H9 (cell line): ENCODE measurements around the gene SLC9A9. TPM values are rescaled to one million over a fixed set of nuclear protein-coding genes. Genes with fewer than 3 reads are reported as not detected.

Experiments used
- DNase-seq: peaks from one replicate; pipeline ENCODE4 v3.0.0-alpha.2; 2017
- H2AFZ ChIP-seq: one replicate; pipeline ENCODE4 v1.6.1; 2013; ENCODE audit warnings: mild to moderate bottlenecking, low read length, control low read depth, moderate library complexity
- H2AK5ac ChIP-seq: 2 replicates; pipeline ENCODE4 v1.6.1; 2013; ENCODE audit warnings: low read length, control low read depth, mixed read lengths; ENCODE audit not compliant: insufficient read length
- H2BK120ac ChIP-seq: one replicate; pipeline ENCODE4 v1.6.1; 2013; ENCODE audit warnings: low read depth, mild to moderate bottlenecking, low read length, control low read depth, inconsistent platforms; ENCODE audit not compliant: poor library complexity, severe bottlenecking
- H2BK12ac ChIP-seq: 2 replicates; pipeline ENCODE4 v1.6.1; 2013; ENCODE audit warnings: low read length, control low read depth, mixed read lengths, low read depth; ENCODE audit not compliant: insufficient read length
- H2BK15ac ChIP-seq: 2 replicates; pipeline ENCODE4 v1.6.1; 2013; ENCODE audit warnings: low read depth, low read length, control low read depth
- H2BK20ac ChIP-seq: one replicate; pipeline ENCODE4 v1.6.1; 2013; ENCODE audit warnings: low read depth, mild to moderate bottlenecking, low read length, control low read depth, inconsistent platforms; ENCODE audit not compliant: poor library complexity, severe bottlenecking
- H2BK5ac ChIP-seq: 2 replicates; pipeline ENCODE4 v1.6.1; 2013; ENCODE audit warnings: low read length, control low read depth, mixed read lengths; ENCODE audit not compliant: insufficient read length
- H3K14ac ChIP-seq: 2 replicates; pipeline ENCODE4 v1.6.1; 2013; ENCODE audit warnings: low read length, control low read depth; ENCODE audit not compliant: insufficient read depth
- H3K18ac ChIP-seq: 2 replicates; pipeline ENCODE4 v1.6.1; 2013; ENCODE audit warnings: low read depth, mild to moderate bottlenecking, mixed read lengths, low read length, control low read depth; ENCODE audit not compliant: insufficient read length
- H3K23ac ChIP-seq: 2 replicates; pipeline ENCODE4 v1.6.1; 2013; ENCODE audit warnings: low read length, control low read depth, mixed read lengths, low read depth; ENCODE audit not compliant: insufficient read length
- H3K23me2 ChIP-seq: 2 replicates; pipeline ENCODE4 v1.6.1; 2013; ENCODE audit warnings: low read depth, mild to moderate bottlenecking, mixed read lengths, low read length, control low read depth; ENCODE audit not compliant: insufficient read length, poor library complexity, severe bottlenecking
- H3K27ac ChIP-seq: 2 replicates; pipeline ENCODE4 v1.5.1; 2013; ENCODE audit warnings: low read length, control low read depth, mixed read lengths, low read depth; ENCODE audit not compliant: insufficient read length
- H3K27me3 ChIP-seq: 2 replicates; pipeline ENCODE4 v1.6.1; 2013; ENCODE audit warnings: low read length, control low read depth, inconsistent platforms; ENCODE audit not compliant: insufficient read depth
- H3K4ac ChIP-seq: 2 replicates; pipeline ENCODE4 v1.6.1; 2013; ENCODE audit warnings: low read depth, mild to moderate bottlenecking, control low read depth, inconsistent platforms, low read length, moderate library complexity
- H3K4me1 ChIP-seq: 2 replicates; pipeline ENCODE4 v1.6.1; 2013; ENCODE audit warnings: low read length, control low read depth, inconsistent platforms; ENCODE audit not compliant: insufficient read depth
- H3K4me2 ChIP-seq: 2 replicates; pipeline ENCODE4 v1.6.1; 2013; ENCODE audit warnings: low read length, control low read depth, mixed read lengths; ENCODE audit not compliant: insufficient read length, insufficient read depth
- H3K56ac ChIP-seq: 2 replicates; pipeline ENCODE4 v1.6.1; 2013; ENCODE audit warnings: low read depth, mild to moderate bottlenecking, mixed read lengths, low read length, control low read depth; ENCODE audit not compliant: insufficient read length
- H3K79me1 ChIP-seq: 2 replicates; pipeline ENCODE4 v1.6.1; 2013; ENCODE audit warnings: low read depth, mild to moderate bottlenecking, moderate library complexity, low read length, control low read depth, inconsistent platforms; ENCODE audit not compliant: insufficient read depth, poor library complexity, severe bottlenecking
- H3K79me2 ChIP-seq: 2 replicates; pipeline ENCODE4 v1.6.1; 2013; ENCODE audit warnings: low read length, control low read depth, inconsistent platforms; ENCODE audit not compliant: insufficient read depth
- H3K9ac ChIP-seq: 2 replicates; pipeline ENCODE4 v1.6.1; 2013; ENCODE audit warnings: low read length, control low read depth, mixed read lengths; ENCODE audit not compliant: insufficient read length; ENCODE audit errors: extremely low read depth
- H3K9me3 ChIP-seq: one replicate; pipeline ENCODE4 v1.6.1; 2013; ENCODE audit warnings: low read depth, low read length, inconsistent platforms; ENCODE audit not compliant: control insufficient read depth
- H3T11ph ChIP-seq: one replicate; pipeline ENCODE4 v1.6.1; 2013; ENCODE audit warnings: mild to moderate bottlenecking, low read length, control low read depth, inconsistent platforms
- H4K20me1 ChIP-seq: one replicate; pipeline ENCODE4 v1.6.1; 2013; ENCODE audit not compliant: control insufficient read depth, insufficient read length, insufficient read depth
- H4K5ac ChIP-seq: 2 replicates; pipeline ENCODE4 v1.6.1; 2013; ENCODE audit warnings: low read depth, mild to moderate bottlenecking, mixed read lengths, low read length, control low read depth; ENCODE audit not compliant: insufficient read length
- H4K8ac ChIP-seq: replicated peaks from 2 replicates; pipeline ENCODE4 v1.6.1; 2013; ENCODE audit warnings: low read length, control low read depth, mixed read lengths, low read depth; ENCODE audit not compliant: insufficient read length
- H4K91ac ChIP-seq: 2 replicates; pipeline ENCODE4 v1.6.1; 2013; ENCODE audit warnings: low read depth, mild to moderate bottlenecking, moderate library complexity, mixed read lengths, low read length, control low read depth; ENCODE audit not compliant: insufficient read length
- H3K27ac Mint-ChIP-seq, 3 experiments: 2 replicates in 2 of 3; 3 replicates in 1 of 3; pipeline ENCODE4 v1.8.0; 2020 to 2021; ENCODE audit warnings: mixed read lengths in 3 of 3, mild to moderate bottlenecking in 1 of 3, moderate library complexity in 1 of 3
- H3K27me3 Mint-ChIP-seq: 2 replicates; pipeline ENCODE4 v1.8.0; 2021; ENCODE audit warnings: low read depth, mild to moderate bottlenecking, moderate library complexity, mixed read lengths
- H3K36me3 Mint-ChIP-seq, 3 experiments: 2 replicates in 2 of 3; 3 replicates in 1 of 3; pipeline ENCODE4 v1.8.0; 2020 to 2021; ENCODE audit warnings: low read depth in 3 of 3, mixed read lengths in 3 of 3; ENCODE audit not compliant: insufficient read depth in 1 of 3
- H3K4me1 Mint-ChIP-seq, 2 experiments: 2 replicates each; pipeline ENCODE4 v1.8.0; 2020; ENCODE audit warnings: mixed read lengths in 2 of 2
- H3K4me3 Mint-ChIP-seq, 2 experiments: 2 replicates in 1 of 2; 3 replicates in 1 of 2; pipeline ENCODE4 v1.8.0; 2020 to 2021; ENCODE audit warnings: mild to moderate bottlenecking in 2 of 2, mixed read lengths in 2 of 2, moderate library complexity in 1 of 2
- H3K9me3 Mint-ChIP-seq, 2 experiments: 2 replicates in 1 of 2; 3 replicates in 1 of 2; pipeline ENCODE4 v1.8.0; 2020; ENCODE audit warnings: mild to moderate bottlenecking in 2 of 2, mixed read lengths in 2 of 2, moderate library complexity in 1 of 2
- CTCF ChIP-seq: fragments of 200-600 bp; sonication (generic); conservative IDR thresholded peaks from 3 replicates; pipeline ENCODE4 v1.8.0; 2021; ENCODE audit warnings: antibody characterized with exemption, mild to moderate bottlenecking
- WGBS: extraction: QIAGEN DNeasy Blood & Tissue Kit; methylation state at CpG from one replicate; pipeline ENCODE4 v1.1.7; 2013; ENCODE audit warnings: missing lambda C conversion rate, low lambda C conversion rate, mixed read lengths; ENCODE audit not compliant: insufficient read length; ENCODE audit errors: extremely low coverage; 5-methylcytosine and 5-hydroxymethylcytosine counted together
- total RNA-seq: library from RNA; stranded (reverse); gene quantifications from 2 replicates; pipeline ENCODE4 v1.2.1, GENCODE V29; 2021

SLC9A9 gene
- total RNA-seq, 1 experiment from 2014 or later: 0.35 TPM

DNA sequence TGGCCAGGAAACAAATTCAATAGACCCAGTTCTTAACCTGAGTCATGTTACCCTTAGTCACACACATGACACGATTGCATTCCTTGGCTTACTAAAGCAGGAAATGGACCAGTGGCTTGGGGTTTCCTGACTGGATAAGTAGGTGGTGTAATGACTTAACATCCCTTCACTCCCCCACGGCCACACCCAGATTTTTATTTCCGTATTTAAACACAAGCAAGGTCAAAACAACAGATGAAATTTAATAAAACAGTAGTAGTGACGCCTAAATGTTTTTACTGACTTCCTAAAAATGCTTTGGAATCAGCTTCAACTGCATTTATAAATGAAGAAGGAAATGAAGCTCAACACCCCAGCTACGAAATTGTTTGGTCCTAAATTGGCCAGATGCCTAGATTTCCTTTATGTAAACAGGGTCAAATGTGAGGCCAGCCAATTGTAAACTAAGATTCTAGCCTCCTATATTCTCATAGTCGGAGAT lies 404.4 kb downstream of the SLC9A9 start:
- H3K27ac ChIP-seq: no peak overlapping the region
- H3K4me1 Mint-ChIP-seq: no peaks in the 10 kb centered on the region
- H3K4me2 ChIP-seq: no peak overlapping the region
- H4K20me1 ChIP-seq: no peaks in the 10 kb centered on the region
- DNase-seq: no peak
- H3K4me3 Mint-ChIP-seq: no peak overlapping the region
- no peaks in the 10 kb centered on the region for H3K23me2 ChIP-seq
- no peaks in the 10 kb centered on the region; a peak in 1 of 5 replicates for H3K9me3 Mint-ChIP-seq
- no peaks in the 10 kb centered on the region for H3K27me3 ChIP-seq
- H3K27me3 Mint-ChIP-seq: peaks cover 2% of the 10 kb centered on the region; the same call in 1 of the 2 replicates
- H3K27ac Mint-ChIP-seq: no peak overlapping the region
- H2BK12ac ChIP-seq: no peak overlapping the region
- no peak overlapping the region for H2AFZ ChIP-seq
- no peak overlapping the region for H3K23ac ChIP-seq
- H3K36me3 Mint-ChIP-seq: no peaks in the 10 kb centered on the region
- no peak overlapping the region for H2BK120ac ChIP-seq
- H3K4ac ChIP-seq: no peak overlapping the region
- whole genome bisulfite sequencing: no CpG with 5 or more reads among the region's 6 CpGs
- no peak overlapping the region for H2BK15ac ChIP-seq
- H2AK5ac ChIP-seq: no peak overlapping the region
- H3K79me1 ChIP-seq: no peaks in the 10 kb centered on the region
- TF ChIP-seq CTCF: no peak
- H3K9me3 ChIP-seq: no peaks in the 10 kb centered on the region
- no peak overlapping the region for H3K18ac ChIP-seq
- H3K4me1 ChIP-seq: no peaks in the 10 kb centered on the region
- H3K9ac ChIP-seq: no peak overlapping the region
- no peak overlapping the region for H4K5ac ChIP-seq
- no peak overlapping the region for H2BK20ac ChIP-seq
- no peak overlapping the region for H2BK5ac ChIP-seq
- no peak overlapping the region for H3K56ac ChIP-seq
- no peak overlapping the region for H4K8ac ChIP-seq
- no peak overlapping the region for H4K91ac ChIP-seq
- H3K14ac ChIP-seq: no peak overlapping the region
- no peaks in the 10 kb centered on the region for H3K79me2 ChIP-seq
- H3T11ph ChIP-seq: no peak overlapping the region
